Measurements from ENCODE around the gene NDUFA13. TPM values are rescaled to one million over a fixed set of nuclear protein-coding genes. Genes with fewer than 3 reads are reported as not detected.

The NDUFA13 gene
- total RNA-seq, 1 donor from 2014 or later: 94.5 TPM

GRCh38 chr19:19489804-19490204 is 26.2 kb upstream of the NDUFA13 start:
- no peak for DNase-seq

GRCh38 chr19:19490214-19490968 is 25.6 kb upstream of the NDUFA13 start:
- DNase-seq: peak; percentile 94

GRCh38 chr19:19491321-19492025 is 24.6 kb upstream of the NDUFA13 start:
- no peak for DNase-seq

GRCh38 chr19:19492026-19492610 is 23.9 kb upstream of the NDUFA13 start:
- DNase-seq: no peak

GRCh38 chr19:19493841-19494546 is 22.0 kb upstream of the NDUFA13 start:
- no peak for DNase-seq

GRCh38 chr19:19495614-19496603 is 20.1 kb upstream of the NDUFA13 start:
- no peak for DNase-seq

GRCh38 chr19:19498255-19498991 is 17.6 kb upstream of the NDUFA13 start:
- DNase-seq: no peak

GRCh38 chr19:19499272-19499995 is 16.6 kb upstream of the NDUFA13 start:
- DNase-seq: no peak

GRCh38 chr19:19500975-19501644 is 14.9 kb upstream of the NDUFA13 start:
- DNase-seq: no peak

GRCh38 chr19:19501798-19502197 is 14.2 kb upstream of the NDUFA13 start:
- no peak for DNase-seq

- DNase-seq: no peak
These were observed 13.7 kb upstream of the NDUFA13 start for GRCh38 chr19:19502281-19502680.

- no peak for DNase-seq
These were observed 13.0 kb upstream of the NDUFA13 start for GRCh38 chr19:19502808-19503602.

GRCh38 chr19:19504754-19505668 is 11.0 kb upstream of the NDUFA13 start:
- no peak for DNase-seq

- no peak for DNase-seq
These were observed 10.2 kb upstream of the NDUFA13 start for GRCh38 chr19:19505669-19506326.

- DNase-seq: no peak
These were observed 9.4 kb upstream of the NDUFA13 start for GRCh38 chr19:19506592-19506991.

- no peak for DNase-seq
These were observed 8.7 kb upstream of the NDUFA13 start for GRCh38 chr19:19507354-19507753.

- no peak for DNase-seq
These were observed 7.8 kb upstream of the NDUFA13 start for GRCh38 chr19:19508217-19508616.

All from tongue (tissue), 2 donors.